ENCODE results near the gene EMX2. TPM values are rescaled to one million over a fixed set of nuclear protein-coding genes. Genes with fewer than 3 reads are reported as not detected.

The EMX2 gene
- total and polyA plus RNA-seq, 2 experiments from 2014 or later = not detected

DNA sequence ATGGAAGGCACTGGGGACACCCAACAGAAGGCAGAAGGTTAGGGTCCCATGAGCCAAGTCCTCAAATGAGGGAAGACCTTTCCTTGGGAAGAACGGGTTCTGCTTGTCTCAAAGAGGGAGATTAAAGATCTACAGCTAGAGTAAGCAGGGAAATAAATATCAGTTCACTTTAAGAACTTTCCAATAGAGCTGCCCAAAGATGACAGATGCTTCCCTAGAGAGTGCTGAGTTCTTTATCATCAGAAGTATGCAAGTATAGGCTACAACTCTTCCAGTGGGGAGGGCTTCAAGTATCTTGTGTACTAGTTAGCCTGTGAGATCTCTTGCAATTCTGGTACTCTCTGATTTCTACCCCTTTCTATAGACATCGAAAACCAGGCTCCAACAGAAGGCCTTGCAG, 39.4 kb downstream of the EMX2 start:
- H3K27ac Mint-ChIP-seq = no peak overlapping the region

More for the DNA sequence above, 39.4 kb downstream of the EMX2 start:
- Histone ChIP-seq H3K4me3 (no peak overlapping the region), H3K27me3 (ENCODE audit: insufficient read depth) (no peaks in the 10 kb centered on the region), H2AFZ (no peak overlapping the region), H3K4me2 (no peak overlapping the region), H4K20me1 (replicated peaks; ENCODE audit: insufficient read depth) (no peaks in the 10 kb centered on the region), H3K4me1 (ENCODE audit: insufficient read depth) (no peaks in the 10 kb centered on the region), H3K79me2 (replicated peaks; ENCODE audit: insufficient read depth) (no peaks in the 10 kb centered on the region), H3K27ac (ENCODE audit: low read depth) (no peak overlapping the region), H3K36me3 (ENCODE audit: insufficient read depth) (no peaks in the 10 kb centered on the region), H3F3A (replicated peaks; ENCODE audit: low read depth) (no peaks in the 10 kb centered on the region), H3K9me2 (ENCODE audit: insufficient read depth) (0 out of 2 replicates have a peak, but pooled peaks cover 2% of the 10 kb centered on the region)
- Mint-ChIP-seq H3K27me3 (ENCODE audit: insufficient read depth, low read depth, poor library complexity) (peaks cover 6% of the 10 kb centered on the region), H3K36me3 (ENCODE audit: low read depth) (no peaks in the 10 kb centered on the region), H3K4me1 (no peaks in the 10 kb centered on the region; the same call in 2 of the 3 replicates), H3K9me3 (no peaks in the 10 kb centered on the region), H3K4me3 (no peak overlapping the region)
- DNase-seq (ENCODE audit: low spot score) (no peak), ATAC-seq (no peak)
- TF ChIP-seq NANOG (IDR thresholded peaks at IDR 0.05; ENCODE audit: borderline replicate concordance) (no peak), JUNB (IDR thresholded peaks at IDR 0.05; ENCODE audit: unreplicated experiment) (no peak), ZNF114 (CRISPR knock-in tag; IDR thresholded peaks at IDR 0.05) (no peak), EZH2phosphoT487 (IDR thresholded peaks at IDR 0.05; ENCODE audit: unreplicated experiment) (no peak), ZNF331 (CRISPR knock-in tag; IDR thresholded peaks at IDR 0.05; ENCODE audit: low read depth) (no peak), POLR2AphosphoS5 (IDR thresholded peaks at IDR 0.05; ENCODE audit: low read depth) (no peak), STAT1 (IDR thresholded peaks at IDR 0.05; ENCODE audit: unreplicated experiment) (no peak), CREB1 (CRISPR knock-in tag; IDR thresholded peaks at IDR 0.05; ENCODE audit: low read depth) (no peak)
- TF ChIP-seq, protein P1, sequence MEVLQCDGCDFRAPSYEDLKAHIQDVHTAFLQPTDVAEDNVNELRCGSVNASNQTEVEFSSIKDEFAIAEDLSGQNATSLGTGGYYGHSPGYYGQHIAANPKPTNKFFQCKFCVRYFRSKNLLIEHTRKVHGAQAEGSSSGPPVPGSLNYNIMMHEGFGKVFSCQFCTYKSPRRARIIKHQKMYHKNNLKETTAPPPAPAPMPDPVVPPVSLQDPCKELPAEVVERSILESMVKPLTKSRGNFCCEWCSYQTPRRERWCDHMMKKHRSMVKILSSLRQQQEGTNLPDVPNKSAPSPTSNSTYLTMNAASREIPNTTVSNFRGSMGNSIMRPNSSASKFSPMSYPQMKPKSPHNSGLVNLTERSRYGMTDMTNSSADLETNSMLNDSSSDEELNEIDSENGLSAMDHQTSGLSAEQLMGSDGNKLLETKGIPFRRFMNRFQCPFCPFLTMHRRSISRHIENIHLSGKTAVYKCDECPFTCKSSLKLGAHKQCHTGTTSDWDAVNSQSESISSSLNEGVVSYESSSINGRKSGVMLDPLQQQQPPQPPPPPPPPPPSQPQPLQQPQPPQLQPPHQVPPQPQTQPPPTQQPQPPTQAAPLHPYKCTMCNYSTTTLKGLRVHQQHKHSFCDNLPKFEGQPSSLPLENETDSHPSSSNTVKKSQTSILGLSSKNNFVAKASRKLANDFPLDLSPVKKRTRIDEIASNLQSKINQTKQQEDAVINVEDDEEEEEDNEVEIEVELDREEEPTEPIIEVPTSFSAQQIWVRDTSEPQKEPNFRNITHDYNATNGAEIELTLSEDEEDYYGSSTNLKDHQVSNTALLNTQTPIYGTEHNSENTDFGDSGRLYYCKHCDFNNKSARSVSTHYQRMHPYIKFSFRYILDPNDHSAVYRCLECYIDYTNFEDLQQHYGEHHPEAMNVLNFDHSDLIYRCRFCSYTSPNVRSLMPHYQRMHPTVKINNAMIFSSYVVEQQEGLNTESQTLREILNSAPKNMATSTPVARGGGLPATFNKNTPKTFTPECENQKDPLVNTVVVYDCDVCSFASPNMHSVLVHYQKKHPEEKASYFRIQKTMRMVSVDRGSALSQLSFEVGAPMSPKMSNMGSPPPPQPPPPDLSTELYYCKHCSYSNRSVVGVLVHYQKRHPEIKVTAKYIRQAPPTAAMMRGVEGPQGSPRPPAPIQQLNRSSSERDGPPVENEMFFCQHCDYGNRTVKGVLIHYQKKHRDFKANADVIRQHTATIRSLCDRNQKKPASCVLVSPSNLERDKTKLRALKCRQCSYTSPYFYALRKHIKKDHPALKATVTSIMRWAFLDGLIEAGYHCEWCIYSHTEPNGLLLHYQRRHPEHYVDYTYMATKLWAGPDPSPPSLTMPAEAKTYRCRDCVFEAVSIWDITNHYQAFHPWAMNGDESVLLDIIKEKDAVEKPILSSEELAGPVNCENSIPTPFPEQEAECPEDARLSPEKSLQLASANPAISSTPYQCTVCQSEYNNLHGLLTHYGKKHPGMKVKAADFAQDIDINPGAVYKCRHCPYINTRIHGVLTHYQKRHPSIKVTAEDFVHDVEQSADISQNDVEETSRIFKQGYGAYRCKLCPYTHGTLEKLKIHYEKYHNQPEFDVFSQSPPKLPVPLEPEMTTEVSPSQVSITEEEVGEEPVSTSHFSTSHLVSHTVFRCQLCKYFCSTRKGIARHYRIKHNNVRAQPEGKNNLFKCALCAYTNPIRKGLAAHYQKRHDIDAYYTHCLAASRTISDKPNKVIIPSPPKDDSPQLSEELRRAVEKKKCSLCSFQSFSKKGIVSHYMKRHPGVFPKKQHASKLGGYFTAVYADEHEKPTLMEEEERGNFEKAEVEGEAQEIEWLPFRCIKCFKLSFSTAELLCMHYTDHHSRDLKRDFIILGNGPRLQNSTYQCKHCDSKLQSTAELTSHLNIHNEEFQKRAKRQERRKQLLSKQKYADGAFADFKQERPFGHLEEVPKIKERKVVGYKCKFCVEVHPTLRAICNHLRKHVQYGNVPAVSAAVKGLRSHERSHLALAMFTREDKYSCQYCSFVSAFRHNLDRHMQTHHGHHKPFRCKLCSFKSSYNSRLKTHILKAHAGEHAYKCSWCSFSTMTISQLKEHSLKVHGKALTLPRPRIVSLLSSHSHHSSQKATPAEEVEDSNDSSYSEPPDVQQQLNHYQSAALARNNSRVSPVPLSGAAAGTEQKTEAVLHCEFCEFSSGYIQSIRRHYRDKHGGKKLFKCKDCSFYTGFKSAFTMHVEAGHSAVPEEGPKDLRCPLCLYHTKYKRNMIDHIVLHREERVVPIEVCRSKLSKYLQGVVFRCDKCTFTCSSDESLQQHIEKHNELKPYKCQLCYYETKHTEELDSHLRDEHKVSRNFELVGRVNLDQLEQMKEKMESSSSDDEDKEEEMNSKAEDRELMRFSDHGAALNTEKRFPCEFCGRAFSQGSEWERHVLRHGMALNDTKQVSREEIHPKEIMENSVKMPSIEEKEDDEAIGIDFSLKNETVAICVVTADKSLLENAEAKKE (CRISPR knock-in tag; IDR thresholded peaks at IDR 0.05) = no peak
- TF ChIP-seq, protein P2, sequence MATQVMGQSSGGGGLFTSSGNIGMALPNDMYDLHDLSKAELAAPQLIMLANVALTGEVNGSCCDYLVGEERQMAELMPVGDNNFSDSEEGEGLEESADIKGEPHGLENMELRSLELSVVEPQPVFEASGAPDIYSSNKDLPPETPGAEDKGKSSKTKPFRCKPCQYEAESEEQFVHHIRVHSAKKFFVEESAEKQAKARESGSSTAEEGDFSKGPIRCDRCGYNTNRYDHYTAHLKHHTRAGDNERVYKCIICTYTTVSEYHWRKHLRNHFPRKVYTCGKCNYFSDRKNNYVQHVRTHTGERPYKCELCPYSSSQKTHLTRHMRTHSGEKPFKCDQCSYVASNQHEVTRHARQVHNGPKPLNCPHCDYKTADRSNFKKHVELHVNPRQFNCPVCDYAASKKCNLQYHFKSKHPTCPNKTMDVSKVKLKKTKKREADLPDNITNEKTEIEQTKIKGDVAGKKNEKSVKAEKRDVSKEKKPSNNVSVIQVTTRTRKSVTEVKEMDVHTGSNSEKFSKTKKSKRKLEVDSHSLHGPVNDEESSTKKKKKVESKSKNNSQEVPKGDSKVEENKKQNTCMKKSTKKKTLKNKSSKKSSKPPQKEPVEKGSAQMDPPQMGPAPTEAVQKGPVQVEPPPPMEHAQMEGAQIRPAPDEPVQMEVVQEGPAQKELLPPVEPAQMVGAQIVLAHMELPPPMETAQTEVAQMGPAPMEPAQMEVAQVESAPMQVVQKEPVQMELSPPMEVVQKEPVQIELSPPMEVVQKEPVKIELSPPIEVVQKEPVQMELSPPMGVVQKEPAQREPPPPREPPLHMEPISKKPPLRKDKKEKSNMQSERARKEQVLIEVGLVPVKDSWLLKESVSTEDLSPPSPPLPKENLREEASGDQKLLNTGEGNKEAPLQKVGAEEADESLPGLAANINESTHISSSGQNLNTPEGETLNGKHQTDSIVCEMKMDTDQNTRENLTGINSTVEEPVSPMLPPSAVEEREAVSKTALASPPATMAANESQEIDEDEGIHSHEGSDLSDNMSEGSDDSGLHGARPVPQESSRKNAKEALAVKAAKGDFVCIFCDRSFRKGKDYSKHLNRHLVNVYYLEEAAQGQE (IDR thresholded peaks at IDR 0.05; ENCODE audit: unreplicated experiment) = no peak
- TF ChIP-seq, protein P3, sequence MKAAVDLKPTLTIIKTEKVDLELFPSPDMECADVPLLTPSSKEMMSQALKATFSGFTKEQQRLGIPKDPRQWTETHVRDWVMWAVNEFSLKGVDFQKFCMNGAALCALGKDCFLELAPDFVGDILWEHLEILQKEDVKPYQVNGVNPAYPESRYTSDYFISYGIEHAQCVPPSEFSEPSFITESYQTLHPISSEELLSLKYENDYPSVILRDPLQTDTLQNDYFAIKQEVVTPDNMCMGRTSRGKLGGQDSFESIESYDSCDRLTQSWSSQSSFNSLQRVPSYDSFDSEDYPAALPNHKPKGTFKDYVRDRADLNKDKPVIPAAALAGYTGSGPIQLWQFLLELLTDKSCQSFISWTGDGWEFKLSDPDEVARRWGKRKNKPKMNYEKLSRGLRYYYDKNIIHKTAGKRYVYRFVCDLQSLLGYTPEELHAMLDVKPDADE (IDR thresholded peaks at IDR 0.05) = no peak
- TF ChIP-seq, protein P4, sequence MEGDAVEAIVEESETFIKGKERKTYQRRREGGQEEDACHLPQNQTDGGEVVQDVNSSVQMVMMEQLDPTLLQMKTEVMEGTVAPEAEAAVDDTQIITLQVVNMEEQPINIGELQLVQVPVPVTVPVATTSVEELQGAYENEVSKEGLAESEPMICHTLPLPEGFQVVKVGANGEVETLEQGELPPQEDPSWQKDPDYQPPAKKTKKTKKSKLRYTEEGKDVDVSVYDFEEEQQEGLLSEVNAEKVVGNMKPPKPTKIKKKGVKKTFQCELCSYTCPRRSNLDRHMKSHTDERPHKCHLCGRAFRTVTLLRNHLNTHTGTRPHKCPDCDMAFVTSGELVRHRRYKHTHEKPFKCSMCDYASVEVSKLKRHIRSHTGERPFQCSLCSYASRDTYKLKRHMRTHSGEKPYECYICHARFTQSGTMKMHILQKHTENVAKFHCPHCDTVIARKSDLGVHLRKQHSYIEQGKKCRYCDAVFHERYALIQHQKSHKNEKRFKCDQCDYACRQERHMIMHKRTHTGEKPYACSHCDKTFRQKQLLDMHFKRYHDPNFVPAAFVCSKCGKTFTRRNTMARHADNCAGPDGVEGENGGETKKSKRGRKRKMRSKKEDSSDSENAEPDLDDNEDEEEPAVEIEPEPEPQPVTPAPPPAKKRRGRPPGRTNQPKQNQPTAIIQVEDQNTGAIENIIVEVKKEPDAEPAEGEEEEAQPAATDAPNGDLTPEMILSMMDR (conservative IDR thresholded peaks at IDR 0.05; ENCODE audit: low read depth in 2 of 2) = no peak
